ENCODE measurements around the gene IMMP2L.
A peak's percentile ranks its signal among the peaks of the same experiment; 100 is the strongest.

IMMP2L gene

DNA sequence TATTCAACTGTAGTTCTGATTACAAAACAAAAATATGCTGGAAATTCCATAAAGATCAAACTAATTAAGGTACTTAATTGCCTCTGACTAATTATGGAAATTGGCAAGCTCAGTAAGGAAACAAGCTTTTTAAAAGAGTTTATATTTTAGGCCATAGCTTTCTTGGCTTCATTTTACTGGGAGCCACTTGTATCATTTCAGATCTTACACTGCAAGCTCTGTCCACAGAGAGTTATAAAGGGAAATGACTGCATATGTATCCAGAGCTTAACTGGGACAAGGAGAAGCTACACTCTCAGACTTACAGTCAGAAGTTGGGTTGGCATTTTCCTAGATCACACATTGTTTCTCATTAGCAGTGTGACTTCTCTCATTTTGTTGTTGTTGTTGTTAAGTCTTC, 379.0 kb downstream of the IMMP2L start:
- Histone ChIP-seq H3K9me2 (replicated peaks; ENCODE audit: low read depth, low read length) (no peaks in the 10 kb centered on the region), H3K79me2 (ENCODE audit: insufficient read depth, low read length) (no peaks in the 10 kb centered on the region), H2AFZ (ENCODE audit: low read length) (no peak overlapping the region), H3K4me2 (ENCODE audit: low read depth, low read length, poor library complexity, severe bottlenecking) (no peak overlapping the region), H3K4me3 (ENCODE audit: low read length, poor library complexity, severe bottlenecking) (no peak overlapping the region), H3K9me3 (ENCODE audit: insufficient read depth, low read depth, low read length) (peaks cover 22% of the 10 kb centered on the region; the same call in 1 of the 2 replicates), H3K9ac (ENCODE audit: low read depth, low read length, poor library complexity, severe bottlenecking) (no peak overlapping the region), H4K20me1 (ENCODE audit: insufficient read depth, low read length, poor library complexity, severe bottlenecking) (no peaks in the 10 kb centered on the region), H3K4me1 (ENCODE audit: insufficient read depth, low read length, poor library complexity, severe bottlenecking) (peaks cover 25% of the 10 kb centered on the region), H3K27me3 (ENCODE audit: insufficient read depth, low read length, poor library complexity, severe bottlenecking) (no peaks in the 10 kb centered on the region), H3K36me3 (ENCODE audit: insufficient read depth, low read length) (peaks cover 2% of the 10 kb centered on the region; the same call in 1 of the 2 replicates), H3F3A (ENCODE audit: low read depth) (0 out of 2 replicates have a peak, but pooled peaks cover 2% of the 10 kb centered on the region)
- TF ChIP-seq EZH2phosphoT487 (IDR thresholded peaks at IDR 0.05; ENCODE audit: borderline replicate concordance): no peak
- TF ChIP-seq CTCF (conservative IDR thresholded peaks at IDR 0.05; ENCODE audit: low read length): no peak

DNA sequence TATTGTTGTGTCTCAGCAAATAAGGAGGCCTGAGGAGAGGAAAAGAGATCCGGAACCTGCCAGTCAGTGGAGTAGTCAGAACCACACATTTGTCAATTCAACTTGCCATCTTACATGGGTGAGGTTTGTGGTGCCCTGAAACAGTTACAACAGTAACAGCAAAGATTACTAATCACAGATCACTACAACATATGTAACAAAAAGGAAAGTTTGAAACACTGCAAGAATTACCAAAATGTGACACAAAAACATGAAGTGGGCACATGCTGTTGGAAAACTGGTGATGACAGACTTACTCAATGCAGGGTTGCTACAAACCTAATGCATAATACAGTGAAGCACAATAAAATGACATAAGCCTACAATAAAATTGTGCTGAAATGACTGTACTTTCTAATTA, 382.0 kb downstream of the IMMP2L start:
- Histone ChIP-seq H3K9ac (ENCODE audit: low read depth, low read length, poor library complexity, severe bottlenecking) (no peak overlapping the region), H3F3A (ENCODE audit: low read depth) (peaks cover 2% of the 10 kb centered on the region; the same call in 1 of the 2 replicates), H2AFZ (ENCODE audit: low read length) (no peak overlapping the region), H3K9me3 (ENCODE audit: insufficient read depth, low read depth, low read length) (peaks cover 15% of the 10 kb centered on the region; the same call in 1 of the 2 replicates), H3K9me2 (replicated peaks; ENCODE audit: low read depth, low read length) (no peaks in the 10 kb centered on the region), H3K4me3 (ENCODE audit: low read length, poor library complexity, severe bottlenecking) (no peak overlapping the region), H3K79me2 (ENCODE audit: insufficient read depth, low read length) (no peaks in the 10 kb centered on the region), H4K20me1 (ENCODE audit: insufficient read depth, low read length, poor library complexity, severe bottlenecking) (no peaks in the 10 kb centered on the region), H3K36me3 (ENCODE audit: insufficient read depth, low read length) (no peaks in the 10 kb centered on the region), H3K27me3 (ENCODE audit: insufficient read depth, low read length, poor library complexity, severe bottlenecking) (no peaks in the 10 kb centered on the region), H3K4me1 (ENCODE audit: insufficient read depth, low read length, poor library complexity, severe bottlenecking) (peaks cover 47% of the 10 kb centered on the region), H3K4me2 (ENCODE audit: low read depth, low read length, poor library complexity, severe bottlenecking) (no peak overlapping the region)
- TF ChIP-seq CTCF (conservative IDR thresholded peaks at IDR 0.05; ENCODE audit: low read length) (no peak), EZH2phosphoT487 (IDR thresholded peaks at IDR 0.05; ENCODE audit: borderline replicate concordance) (no peak)

GRCh38 chr7:111175908-111176441, 386.3 kb downstream of the IMMP2L start:
- no peak for TF ChIP-seq EZH2phosphoT487 (IDR thresholded peaks at IDR 0.05; ENCODE audit: borderline replicate concordance)
- no peak for TF ChIP-seq CTCF (conservative IDR thresholded peaks at IDR 0.05; ENCODE audit: low read length)
- peaks cover 15% of the 10 kb centered on the region; the same call in 1 of the 2 replicates for H3K9me3 ChIP-seq (ENCODE audit: insufficient read depth, low read depth, low read length)
- H3K9me2 ChIP-seq (replicated peaks; ENCODE audit: low read depth, low read length): no peaks in the 10 kb centered on the region
- H3F3A ChIP-seq (ENCODE audit: low read depth): peaks cover 3% of the 10 kb centered on the region; the same call in 1 of the 2 replicates
- H2AFZ ChIP-seq (ENCODE audit: low read length): no peak overlapping the region
- peak overlapping the region; percentile 64 for H3K4me2 ChIP-seq (ENCODE audit: low read depth, low read length, poor library complexity, severe bottlenecking)
- peak overlapping the region; percentile 49 for H3K4me3 ChIP-seq (ENCODE audit: low read length, poor library complexity, severe bottlenecking)
- no peaks in the 10 kb centered on the region for H3K36me3 ChIP-seq (ENCODE audit: insufficient read depth, low read length)
- H3K79me2 ChIP-seq (ENCODE audit: insufficient read depth, low read length): no peaks in the 10 kb centered on the region
- H4K20me1 ChIP-seq (ENCODE audit: insufficient read depth, low read length, poor library complexity, severe bottlenecking): no peaks in the 10 kb centered on the region
- peaks cover 52% of the 10 kb centered on the region for H3K4me1 ChIP-seq (ENCODE audit: insufficient read depth, low read length, poor library complexity, severe bottlenecking)
- H3K9ac ChIP-seq (ENCODE audit: low read depth, low read length, poor library complexity, severe bottlenecking): peak overlapping the region; percentile 34
- no peaks in the 10 kb centered on the region for H3K27me3 ChIP-seq (ENCODE audit: insufficient read depth, low read length, poor library complexity, severe bottlenecking)

Data from Loucy (cell line).